Measurements from ENCODE around the gene ARID4B.
"Not testable (repeated sequence)": the region's sequence is repeated elsewhere in the genome, so short reads cannot be mapped to it uniquely, and the experiment has no call there.

ARID4B gene

DNA sequence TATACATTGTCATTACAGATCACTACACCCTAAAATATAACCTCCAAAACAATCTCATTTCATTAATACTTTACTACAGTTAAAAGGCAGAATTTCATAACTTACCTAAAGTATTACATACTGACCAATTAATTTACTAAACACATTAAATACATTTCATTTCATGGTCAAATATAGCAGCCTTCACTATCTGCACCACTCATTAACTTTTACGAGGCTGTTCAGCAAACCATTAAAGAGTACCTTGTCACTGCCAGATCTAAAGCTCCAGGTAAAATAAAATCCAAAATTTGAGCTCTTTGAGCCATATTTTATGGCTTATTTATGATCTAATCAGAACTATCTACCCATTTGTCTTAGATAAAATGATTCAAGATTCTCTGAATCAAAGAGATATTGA is 100.6 kb downstream of the ARID4B start:
- TF ChIP-seq MYC (IDR thresholded peaks at IDR 0.05; ENCODE audit: low read depth, low read length) (no peak), POLR2A (IDR thresholded peaks at IDR 0.05; ENCODE audit: extremely low read depth, insufficient read length) (no peak)
- TF ChIP-seq, protein P1, sequence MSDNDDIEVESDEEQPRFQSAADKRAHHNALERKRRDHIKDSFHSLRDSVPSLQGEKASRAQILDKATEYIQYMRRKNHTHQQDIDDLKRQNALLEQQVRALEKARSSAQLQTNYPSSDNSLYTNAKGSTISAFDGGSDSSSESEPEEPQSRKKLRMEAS (IDR thresholded peaks at IDR 0.05; ENCODE audit: low read depth, low read length) = no peak
- TF ChIP-seq, protein P2, sequence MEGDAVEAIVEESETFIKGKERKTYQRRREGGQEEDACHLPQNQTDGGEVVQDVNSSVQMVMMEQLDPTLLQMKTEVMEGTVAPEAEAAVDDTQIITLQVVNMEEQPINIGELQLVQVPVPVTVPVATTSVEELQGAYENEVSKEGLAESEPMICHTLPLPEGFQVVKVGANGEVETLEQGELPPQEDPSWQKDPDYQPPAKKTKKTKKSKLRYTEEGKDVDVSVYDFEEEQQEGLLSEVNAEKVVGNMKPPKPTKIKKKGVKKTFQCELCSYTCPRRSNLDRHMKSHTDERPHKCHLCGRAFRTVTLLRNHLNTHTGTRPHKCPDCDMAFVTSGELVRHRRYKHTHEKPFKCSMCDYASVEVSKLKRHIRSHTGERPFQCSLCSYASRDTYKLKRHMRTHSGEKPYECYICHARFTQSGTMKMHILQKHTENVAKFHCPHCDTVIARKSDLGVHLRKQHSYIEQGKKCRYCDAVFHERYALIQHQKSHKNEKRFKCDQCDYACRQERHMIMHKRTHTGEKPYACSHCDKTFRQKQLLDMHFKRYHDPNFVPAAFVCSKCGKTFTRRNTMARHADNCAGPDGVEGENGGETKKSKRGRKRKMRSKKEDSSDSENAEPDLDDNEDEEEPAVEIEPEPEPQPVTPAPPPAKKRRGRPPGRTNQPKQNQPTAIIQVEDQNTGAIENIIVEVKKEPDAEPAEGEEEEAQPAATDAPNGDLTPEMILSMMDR (IDR thresholded peaks at IDR 0.05; ENCODE audit: low read depth, low read length) = no peak
- no peak for DNase-seq (ENCODE audit: low read depth)
- no peak overlapping the region for H3K4me3 ChIP-seq (ENCODE audit: low read depth, low read length)

DNA sequence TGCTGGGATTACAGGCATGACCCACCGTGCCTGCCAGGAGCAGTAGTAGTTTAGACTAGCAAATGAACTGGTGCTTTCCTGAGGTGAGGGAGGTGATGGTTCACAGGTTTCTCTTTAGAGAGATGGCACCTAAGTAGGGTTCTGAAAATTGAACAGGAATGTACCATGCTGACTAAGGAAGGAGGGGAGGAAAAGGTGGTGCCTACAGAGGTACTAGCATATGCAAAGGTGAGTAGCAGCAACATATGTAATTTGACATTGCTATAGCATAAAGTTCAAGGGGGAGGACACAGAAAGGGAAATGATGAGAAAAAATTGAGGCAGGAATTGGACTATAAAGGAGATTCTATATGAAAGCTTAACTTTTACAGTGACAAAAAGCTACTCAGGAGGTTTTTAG is 101.0 kb downstream of the ARID4B start:
- no peak overlapping the region for H3K4me3 ChIP-seq (ENCODE audit: low read depth, low read length)
- no peak for DNase-seq (ENCODE audit: low read depth)
- TF ChIP-seq, protein P1 (IDR thresholded peaks at IDR 0.05; ENCODE audit: low read depth, low read length) = no peak
- TF ChIP-seq MYC (IDR thresholded peaks at IDR 0.05; ENCODE audit: low read depth, low read length) (no peak), POLR2A (IDR thresholded peaks at IDR 0.05; ENCODE audit: extremely low read depth, insufficient read length) (no peak)
- TF ChIP-seq, protein P2 (IDR thresholded peaks at IDR 0.05; ENCODE audit: low read depth, low read length) = no peak

DNA sequence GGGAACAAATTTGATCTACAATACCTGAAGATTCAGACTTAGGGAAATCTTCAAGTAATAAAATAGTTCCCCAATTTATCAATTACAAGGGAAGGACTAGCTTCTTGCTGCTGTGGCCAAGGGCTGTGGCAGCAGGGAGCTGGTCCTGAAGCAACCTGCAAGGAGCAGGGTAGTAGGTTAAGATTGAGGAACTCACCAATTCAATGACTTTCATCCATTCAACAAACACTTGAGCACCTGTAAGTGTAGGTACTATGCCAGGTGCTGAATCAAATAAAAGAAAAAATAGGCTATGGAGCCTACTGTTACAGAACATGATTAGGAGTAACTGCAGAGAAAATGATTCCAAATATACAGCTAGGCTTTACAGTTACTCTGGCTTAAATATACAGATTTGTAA is 102.7 kb downstream of the ARID4B start:
- TF ChIP-seq, protein P1 (IDR thresholded peaks at IDR 0.05; ENCODE audit: low read depth, low read length) = no peak
- H3K4me3 ChIP-seq (ENCODE audit: low read depth, low read length) = no peak overlapping the region
- no peak for DNase-seq (ENCODE audit: low read depth)

DNA sequence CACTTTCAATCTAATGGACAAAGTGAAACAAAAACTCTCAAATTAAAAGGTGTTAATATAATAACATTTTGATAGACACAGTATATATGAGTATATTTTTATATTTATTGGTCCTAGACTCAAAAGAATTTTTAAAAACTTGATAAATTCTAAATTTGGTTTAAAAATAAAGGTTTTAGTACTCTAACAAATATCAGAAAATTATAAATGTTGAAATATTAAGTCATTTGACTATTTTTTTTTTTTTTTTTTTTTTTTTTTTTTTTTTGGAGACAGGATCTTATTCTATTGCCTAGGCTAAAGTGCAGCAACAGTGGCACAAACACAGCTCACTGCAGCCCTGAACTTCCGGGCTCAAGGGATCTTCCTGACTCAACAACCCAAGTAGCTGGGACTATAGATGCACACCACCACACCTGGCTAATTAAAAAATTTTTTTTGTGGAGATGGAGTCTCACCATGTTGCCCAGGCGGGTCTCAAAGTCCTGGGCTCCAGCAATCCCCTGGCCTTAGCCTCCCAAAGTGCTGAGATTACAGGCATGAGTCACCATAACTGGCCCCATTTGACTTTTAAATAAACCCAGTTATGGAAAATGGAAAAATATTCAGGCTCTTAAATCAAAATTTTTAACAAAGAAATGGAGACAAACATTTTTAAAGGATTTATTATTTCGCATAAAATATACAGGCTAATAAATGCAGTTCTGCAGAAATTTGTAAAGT is 106.2 kb downstream of the ARID4B start:
- H3K4me3 ChIP-seq (ENCODE audit: low read depth, low read length) = no peak overlapping the region
- DNase-seq (ENCODE audit: low read depth) = no peak

DNA sequence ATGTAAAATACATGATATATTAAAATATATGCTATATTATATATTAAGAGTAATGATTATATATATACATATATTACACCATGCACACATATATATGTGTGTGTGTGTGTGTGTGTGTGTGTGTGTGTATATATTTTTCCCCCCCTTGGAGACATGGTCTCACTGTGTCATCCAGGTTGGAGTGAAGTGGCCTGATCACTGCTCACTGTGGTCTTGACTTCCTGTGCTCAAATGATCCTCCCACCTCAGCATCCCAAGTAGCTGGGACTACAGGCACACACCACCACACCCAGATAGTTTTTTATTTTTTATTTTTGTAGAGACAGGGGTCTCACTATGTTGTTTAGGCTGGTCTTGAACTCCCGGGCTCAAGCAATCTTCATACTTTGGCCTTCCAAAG is 112.5 kb downstream of the ARID4B start:
- H3K4me3 ChIP-seq (ENCODE audit: low read depth, low read length) = no peak overlapping the region
- no peak for DNase-seq (ENCODE audit: low read depth)
- TF ChIP-seq, protein P2 (IDR thresholded peaks at IDR 0.05; ENCODE audit: low read depth, low read length) = no peak
- TF ChIP-seq, protein P1 (IDR thresholded peaks at IDR 0.05; ENCODE audit: low read depth, low read length) = no peak
- TF ChIP-seq MYC (IDR thresholded peaks at IDR 0.05; ENCODE audit: low read depth, low read length) = no peak
- TF ChIP-seq POLR2A (IDR thresholded peaks at IDR 0.05; ENCODE audit: extremely low read depth, insufficient read length) = no peak

More for the DNA sequence above, 106.2 kb downstream of the ARID4B start:
- TF ChIP-seq, protein P2 (IDR thresholded peaks at IDR 0.05; ENCODE audit: low read depth, low read length) = no peak
- no peak for TF ChIP-seq POLR2A (IDR thresholded peaks at IDR 0.05; ENCODE audit: extremely low read depth, insufficient read length)
- TF ChIP-seq, protein P1 (IDR thresholded peaks at IDR 0.05; ENCODE audit: low read depth, low read length) = no peak
- TF ChIP-seq MYC (IDR thresholded peaks at IDR 0.05; ENCODE audit: low read depth, low read length) = no peak

DNA sequence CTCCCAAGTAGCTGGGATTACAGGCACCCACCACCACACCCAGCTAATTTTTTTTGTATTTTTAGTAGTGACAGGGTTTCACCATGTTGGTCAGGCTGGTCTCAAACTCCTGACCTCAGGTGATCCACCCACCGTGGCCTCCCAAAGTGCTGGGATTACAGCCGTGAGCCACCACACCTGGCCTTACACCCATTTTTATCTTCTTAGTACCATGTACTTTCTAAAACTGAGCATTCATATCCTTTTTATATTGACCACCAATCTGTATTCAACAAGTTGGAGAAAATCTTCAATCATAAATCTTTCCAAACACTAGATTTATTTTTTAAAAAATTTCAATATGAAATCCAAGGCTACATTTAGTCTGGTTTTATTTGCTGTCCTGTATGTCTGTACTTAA is 113.0 kb downstream of the ARID4B start:
- DNase-seq (ENCODE audit: low read depth); H3K4me3 ChIP-seq (ENCODE audit: low read depth, low read length): not testable (repeated sequence)

DNA sequence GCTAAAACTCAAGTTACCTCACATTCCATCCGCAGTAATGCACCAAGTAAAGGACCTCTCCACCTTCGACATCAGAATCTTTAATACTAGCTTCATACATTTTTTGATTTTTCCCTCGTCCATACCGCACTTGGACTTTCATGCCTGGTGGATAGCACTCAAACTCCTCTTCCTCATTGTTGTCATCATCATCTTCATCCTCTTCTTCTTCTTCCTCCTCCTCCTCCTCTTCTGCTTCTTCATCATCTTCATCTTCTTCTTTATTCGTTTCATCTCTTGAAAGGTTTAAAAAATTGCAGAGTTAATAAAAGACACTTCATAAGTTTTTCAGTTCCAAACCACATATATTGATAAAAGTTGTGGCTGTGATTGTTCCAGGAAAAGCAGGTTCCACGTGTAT is 114.2 kb downstream of the ARID4B start:
- no peak overlapping the region for H3K4me3 ChIP-seq (ENCODE audit: low read depth, low read length)
- TF ChIP-seq MYC (IDR thresholded peaks at IDR 0.05; ENCODE audit: low read depth, low read length) (no peak), POLR2A (IDR thresholded peaks at IDR 0.05; ENCODE audit: extremely low read depth, insufficient read length) (no peak)
- TF ChIP-seq, protein P2 (IDR thresholded peaks at IDR 0.05; ENCODE audit: low read depth, low read length) = no peak
- TF ChIP-seq, protein P1 (IDR thresholded peaks at IDR 0.05; ENCODE audit: low read depth, low read length) = no peak
- no peak for DNase-seq (ENCODE audit: low read depth)
